Neural crest cell (in vitro differentiated cells): ENCODE results near the gene HLA-DMA. TPM values are rescaled to one million over a fixed set of nuclear protein-coding genes. Genes with fewer than 3 reads are reported as not detected.

Experiments
- DNase-seq: peaks from one replicate; pipeline ENCODE4 v3.0.0; 2021; ENCODE audit warnings: low read depth, mixed read lengths, low spot score
- H3K27ac Mint-ChIP-seq: one replicate; pipeline ENCODE4 v1.8.0; 2021; ENCODE audit warnings: mild to moderate bottlenecking, mixed read lengths; ENCODE audit not compliant: unreplicated experiment
- H3K27me3 Mint-ChIP-seq: 2 replicates; pipeline ENCODE4 v1.8.0; 2021; ENCODE audit warnings: low read depth, mild to moderate bottlenecking, mixed read lengths
- H3K36me3 Mint-ChIP-seq: 2 replicates; pipeline ENCODE4 v1.8.0; 2021; ENCODE audit warnings: low read depth, mild to moderate bottlenecking, mixed read lengths
- H3K4me1 Mint-ChIP-seq: 2 replicates; pipeline ENCODE4 v1.8.0; 2021; ENCODE audit warnings: mixed read lengths
- H3K4me3 Mint-ChIP-seq: one replicate; pipeline ENCODE4 v1.8.0; 2021; ENCODE audit warnings: mild to moderate bottlenecking, mixed read lengths
- H3K9me3 Mint-ChIP-seq: 2 replicates; pipeline ENCODE4 v1.8.0; 2021; ENCODE audit warnings: mixed read lengths
- CTCF ChIP-seq: fragments of 200-600 bp; sonication (generic); conservative IDR thresholded peaks from 2 replicates; pipeline ENCODE4 v1.5.0; 2021; ENCODE audit warnings: antibody characterized with exemption, mild to moderate bottlenecking
- total RNA-seq: library from RNA; stranded (reverse); gene quantifications from 2 replicates; pipeline ENCODE4 v1.2.1, GENCODE V29; 2021

HLA-DMA gene
- total RNA-seq, 1 donor from 2014 or later = 1.7 TPM

GRCh38 chr6:32970413-32971241 lies 17.7 kb upstream of the HLA-DMA start:
- H3K4me3 Mint-ChIP-seq = peak overlapping the region; percentile 99
- H3K27ac Mint-ChIP-seq = peak overlapping the region; percentile 100
- H3K4me1 Mint-ChIP-seq = peaks cover 38% of the 10 kb centered on the region
- peaks cover 39% of the 10 kb centered on the region for H3K36me3 Mint-ChIP-seq
- peak; percentile 66 for DNase-seq
- no peaks in the 10 kb centered on the region for H3K9me3 Mint-ChIP-seq
- H3K27me3 Mint-ChIP-seq = peaks cover 46% of the 10 kb centered on the region
- no peak for TF ChIP-seq CTCF

DNA sequence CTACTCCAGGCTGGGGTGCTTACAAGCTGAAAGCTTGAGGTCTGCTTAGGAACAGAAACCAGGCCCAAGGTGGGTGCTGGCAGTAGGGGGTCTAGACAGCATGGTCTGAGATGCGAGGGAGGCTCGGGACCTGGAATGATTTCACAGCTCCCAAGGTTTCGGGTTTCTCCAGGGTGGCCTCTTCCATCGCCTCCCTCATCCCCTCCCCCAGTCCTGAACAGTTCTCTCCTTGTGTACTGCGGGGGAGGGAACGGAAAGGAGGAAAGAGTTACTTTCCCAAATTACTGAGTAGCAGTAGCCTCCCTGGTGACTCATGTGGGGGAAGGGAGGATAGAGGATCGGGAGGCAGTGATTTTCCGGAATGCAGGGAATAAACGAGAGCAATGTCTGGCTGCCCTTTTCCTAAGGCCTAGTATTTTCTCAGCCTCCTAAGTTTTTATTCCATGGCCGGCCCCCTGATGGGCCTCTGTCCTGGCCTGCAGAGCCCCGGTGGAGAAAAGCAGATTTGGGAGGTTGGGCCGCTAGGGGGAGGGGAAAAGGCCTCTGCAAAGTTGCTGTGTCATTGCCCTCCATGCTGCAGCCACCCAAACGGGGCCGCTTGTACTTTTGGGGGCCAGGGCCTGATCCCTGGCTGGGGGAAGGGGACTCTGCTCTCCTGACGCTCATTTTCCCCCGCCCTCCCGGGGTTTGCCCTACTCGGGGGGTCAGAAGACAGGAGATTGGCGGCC lies 17.0 kb upstream of the HLA-DMA start:
- Mint-ChIP-seq H3K9me3 (no peaks in the 10 kb centered on the region), H3K36me3 (peaks cover 33% of the 10 kb centered on the region), H3K4me3 (peak overlapping the region; percentile 99), H3K4me1 (peaks cover 30% of the 10 kb centered on the region), H3K27me3 (peaks cover 41% of the 10 kb centered on the region), H3K27ac (peak overlapping the region; percentile 100)
- DNase-seq = peak; percentile 68
- TF ChIP-seq CTCF = peak; percentile 52

GRCh38 chr6:32968867-32969684 lies 16.2 kb upstream of the HLA-DMA start:
- peak; percentile 22 for TF ChIP-seq CTCF
- peak; percentile 63 for DNase-seq
- H3K27ac Mint-ChIP-seq = peak overlapping the region; percentile 100
- peaks cover 25% of the 10 kb centered on the region for H3K4me1 Mint-ChIP-seq
- H3K36me3 Mint-ChIP-seq = peaks cover 26% of the 10 kb centered on the region
- peak overlapping the region; percentile 99 for H3K4me3 Mint-ChIP-seq
- H3K27me3 Mint-ChIP-seq = peaks cover 39% of the 10 kb centered on the region
- H3K9me3 Mint-ChIP-seq = no peaks in the 10 kb centered on the region

GRCh38 chr6:32968093-32968866 lies 15.4 kb upstream of the HLA-DMA start, which contains the start of gene BRD2:
BRD2 (plus strand) TSS chr6:32968594; CDS start chr6:32972899, 4,305 bp downstream.
- H3K36me3 Mint-ChIP-seq = peaks cover 18% of the 10 kb centered on the region

More at GRCh38 chr6:32968093-32968866, 15.4 kb upstream of the HLA-DMA start, which contains the start of gene BRD2:
- H3K27ac Mint-ChIP-seq = peak within 1 kb of the TSS; percentile 100
- no peaks in the 10 kb centered on the region for H3K9me3 Mint-ChIP-seq
- peaks cover 33% of the 10 kb centered on the region for H3K27me3 Mint-ChIP-seq
- peaks cover 25% of the 10 kb centered on the region for H3K4me1 Mint-ChIP-seq
- TF ChIP-seq CTCF = no peak
- H3K4me3 Mint-ChIP-seq = peak within 1 kb of the TSS; percentile 99
- peak; percentile 92 for DNase-seq
